Testis (tissue), 3 donors: Measurements from ENCODE around the gene MYBPC1. TPM values are rescaled to one million over a fixed set of nuclear protein-coding genes. Genes with fewer than 3 reads are reported as not detected.
A peak's percentile ranks its signal among the peaks of the same experiment; 100 is the strongest.
"Not testable (repeated sequence)": the region's sequence is repeated elsewhere in the genome, so short reads cannot be mapped to it uniquely, and the experiment has no call there.

Experiments
- DNase-seq: peaks from one replicate; pipeline ENCODE4 v3.0.0-alpha.2; 2019
- H3K27ac ChIP-seq, 2 donors: fragments of 200-600 bp; sonication (generic); one replicate each; pipeline ENCODE4 v1.5.1; 2019
- H3K27me3 ChIP-seq: fragments of 200-600 bp; sonication (generic); one replicate; pipeline ENCODE4 v1.5.1; 2019
- H3K36me3 ChIP-seq: fragments of 200-600 bp; sonication (generic); one replicate; pipeline ENCODE4 v1.5.1; 2017; ENCODE audit warnings: low read depth; ENCODE audit errors: missing control alignments
- H3K4me1 ChIP-seq: fragments of 200-600 bp; sonication (generic); one replicate; pipeline ENCODE4 v1.5.1; 2019
- H3K4me3 ChIP-seq, 2 donors: fragments of 200-600 bp; sonication (generic); one replicate each; pipeline ENCODE4 v1.5.1; 2017 to 2019
- H3K9me3 ChIP-seq: fragments of 200-600 bp; sonication (generic); one replicate; pipeline ENCODE4 v1.5.1; 2017
- POLR2A ChIP-seq: fragments of 450-650 bp; IDR thresholded peaks from one replicate; pipeline ENCODE4 v1.6.1; 2017; ENCODE audit warnings: antibody characterized with exemption, mild to moderate bottlenecking, moderate library complexity
- WGBS, 2 donors: methylation state at CpG; one replicate each; pipeline ENCODE4 v1.1.5; 2018; 5-methylcytosine and 5-hydroxymethylcytosine counted together
- intact Hi-C: fragments of 100-400 bp; cut with DNase I; formaldehyde crosslinking; loops from one replicate; pipeline ENCODE4 v1.15.1; 2023; ENCODE audit warnings: low total_unique reads
- polyA plus RNA-seq: library from polyadenylated mRNA; stranded (reverse); fragments of 350-450 nt; fragmentation: Illumina TruSeq; extraction: RNeasy Lipid Tissue Mini Kit (QIAGEN cat#74804); gene quantifications from one replicate; pipeline ENCODE4 v1.2.3, GENCODE V29; 2014; ENCODE audit warnings: low read depth, low replicate concordance; ENCODE audit not compliant: insufficient read depth
- total RNA-seq, 2 donors: library from RNA; depleted of rRNA; stranded (reverse); fragments of >200 nt; gene quantifications; one replicate each; pipeline ENCODE4 v1.2.3, GENCODE V29; 2016
- TF ChIP-seq, protein P1 (sequence below), 3 experiments: fragments of 450-650 bp in 2 of 3; fragments of 200-600 bp in 1 of 3; sonication (generic) in 1 of 3; IDR thresholded peaks; one replicate each; pipeline ENCODE4 v1.5.1; 2016 to 2019; ENCODE audit warnings: antibody characterized with exemption in 3 of 3, mild to moderate bottlenecking in 2 of 3, moderate library complexity in 1 of 3

The MYBPC1 gene
- total and polyA plus RNA-seq, 3 donors from 2014 or later = 2.5 to 31.2 (median 3.7) TPM

DNA sequence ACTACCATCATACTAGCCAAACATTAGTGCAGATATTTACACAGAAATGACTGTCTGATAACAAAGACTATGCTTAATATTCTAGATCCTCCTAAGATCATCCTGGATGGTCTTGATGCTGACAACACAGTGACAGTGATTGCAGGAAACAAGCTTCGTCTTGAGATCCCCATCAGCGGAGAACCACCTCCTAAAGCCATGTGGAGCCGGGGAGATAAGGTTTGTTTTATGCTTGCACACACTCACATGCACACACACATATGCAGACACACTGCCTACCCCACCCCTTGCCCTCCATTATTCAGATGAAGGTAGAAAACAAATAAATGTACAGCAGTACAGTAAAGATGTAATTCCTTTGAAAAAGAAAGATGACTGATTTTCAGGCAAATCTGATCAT, 58.3 kb downstream of the MYBPC1 start:
- Histone ChIP-seq H3K9me3 (no peaks in the 10 kb centered on the region), H3K4me1 (no peaks in the 10 kb centered on the region), H3K36me3 (no peaks in the 10 kb centered on the region), H3K4me3 (no peak overlapping the region), H3K27me3 (no peaks in the 10 kb centered on the region), H3K27ac (no peak overlapping the region)
- TF ChIP-seq, protein P1, sequence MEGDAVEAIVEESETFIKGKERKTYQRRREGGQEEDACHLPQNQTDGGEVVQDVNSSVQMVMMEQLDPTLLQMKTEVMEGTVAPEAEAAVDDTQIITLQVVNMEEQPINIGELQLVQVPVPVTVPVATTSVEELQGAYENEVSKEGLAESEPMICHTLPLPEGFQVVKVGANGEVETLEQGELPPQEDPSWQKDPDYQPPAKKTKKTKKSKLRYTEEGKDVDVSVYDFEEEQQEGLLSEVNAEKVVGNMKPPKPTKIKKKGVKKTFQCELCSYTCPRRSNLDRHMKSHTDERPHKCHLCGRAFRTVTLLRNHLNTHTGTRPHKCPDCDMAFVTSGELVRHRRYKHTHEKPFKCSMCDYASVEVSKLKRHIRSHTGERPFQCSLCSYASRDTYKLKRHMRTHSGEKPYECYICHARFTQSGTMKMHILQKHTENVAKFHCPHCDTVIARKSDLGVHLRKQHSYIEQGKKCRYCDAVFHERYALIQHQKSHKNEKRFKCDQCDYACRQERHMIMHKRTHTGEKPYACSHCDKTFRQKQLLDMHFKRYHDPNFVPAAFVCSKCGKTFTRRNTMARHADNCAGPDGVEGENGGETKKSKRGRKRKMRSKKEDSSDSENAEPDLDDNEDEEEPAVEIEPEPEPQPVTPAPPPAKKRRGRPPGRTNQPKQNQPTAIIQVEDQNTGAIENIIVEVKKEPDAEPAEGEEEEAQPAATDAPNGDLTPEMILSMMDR (IDR thresholded peaks at IDR 0.05) = no peak
- no peak for TF ChIP-seq POLR2A
- DNase-seq = no peak
- WGBS, 2 donors = 79 to 84% methylated on average over 3 of the region's 3 CpGs
- intact Hi-C loops = no loop called here

GRCh38 chr12:101653503-101653902, 58.7 kb downstream of the MYBPC1 start:
- Histone ChIP-seq H3K36me3 (no peaks in the 10 kb centered on the region), H3K4me1 (no peaks in the 10 kb centered on the region), H3K4me3 (no peak overlapping the region), H3K27me3 (no peaks in the 10 kb centered on the region), H3K9me3 (no peaks in the 10 kb centered on the region), H3K27ac (no peak overlapping the region)
- no peak for TF ChIP-seq POLR2A
- TF ChIP-seq, protein P1 (IDR thresholded peaks at IDR 0.05) = no peak
- peak; percentile 22 for DNase-seq
- 53 to 65% methylated on average over 3 of the region's 3 CpGs for WGBS, 2 donors
- intact Hi-C loops = no loop called here

GRCh38 chr12:101654442-101654841, 59.7 kb downstream of the MYBPC1 start:
- H3K27me3 ChIP-seq = no peaks in the 10 kb centered on the region

DNA sequence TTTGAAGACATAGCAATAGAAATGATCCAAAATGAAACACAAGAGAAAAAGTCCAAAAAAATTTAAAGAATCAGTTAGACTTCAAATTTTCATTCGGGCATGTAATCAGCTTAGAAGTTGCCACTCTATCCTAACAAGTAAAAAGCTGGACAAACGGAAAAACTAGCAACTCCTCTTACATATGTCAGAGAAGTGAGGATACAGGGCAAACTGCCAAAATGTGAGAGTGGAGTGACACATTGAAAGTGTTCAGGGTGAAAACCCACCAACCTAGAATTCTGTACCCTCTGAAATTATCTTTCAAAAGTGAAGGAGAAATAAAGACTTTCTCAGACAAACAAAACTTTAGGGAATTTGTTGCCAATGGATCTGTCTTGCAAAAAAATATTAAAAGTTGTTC, 60.6 kb downstream of the MYBPC1 start:
- WGBS, 2 donors = 68 to 70% methylated on average over 2 of the region's 2 CpGs
- Histone ChIP-seq H3K4me1 (no peaks in the 10 kb centered on the region), H3K9me3 (no peaks in the 10 kb centered on the region), H3K36me3 (no peaks in the 10 kb centered on the region), H3K27ac (no peak overlapping the region), H3K4me3 (no peak overlapping the region), H3K27me3 (no peaks in the 10 kb centered on the region)
- intact Hi-C loops = no loop called here
- TF ChIP-seq, protein P1 (IDR thresholded peaks at IDR 0.05) = no peak
- no peak for TF ChIP-seq POLR2A
- no peak for DNase-seq

More at GRCh38 chr12:101654442-101654841, 59.7 kb downstream of the MYBPC1 start:
- H3K9me3 ChIP-seq = no peaks in the 10 kb centered on the region
- H3K4me1 ChIP-seq = no peaks in the 10 kb centered on the region
- DNase-seq = no peak
- no peaks in the 10 kb centered on the region for H3K36me3 ChIP-seq
- no peak overlapping the region for H3K27ac ChIP-seq
- H3K4me3 ChIP-seq = no peak overlapping the region
- intact Hi-C loops = no loop called here
- 100% methylated on average over 1 of the region's 1 CpG for WGBS, 2 donors
- TF ChIP-seq, protein P1 (IDR thresholded peaks at IDR 0.05) = no peak
- TF ChIP-seq POLR2A = no peak

DNA sequence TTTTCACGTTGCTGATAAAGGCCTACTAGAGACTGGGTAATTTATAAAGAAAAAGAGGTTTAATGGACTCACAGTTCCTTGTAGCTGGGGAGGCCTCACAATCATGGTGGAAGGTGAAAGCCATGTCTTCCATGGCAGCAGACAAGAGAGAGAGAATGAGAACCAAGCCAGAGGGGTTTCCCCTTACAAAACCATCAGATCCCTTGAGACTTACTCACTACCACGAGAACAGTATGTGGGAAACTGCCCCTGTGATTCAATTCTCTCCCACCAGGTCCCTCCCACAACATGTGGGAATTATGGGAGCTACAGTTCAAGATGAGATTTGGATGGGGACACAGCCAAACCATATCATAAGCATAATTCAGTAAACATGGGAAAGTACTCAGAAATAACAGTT, 65.9 kb downstream of the MYBPC1 start:
- WGBS, 2 donors = 73 to 76% methylated on average over 2 of the region's 2 CpGs
- H3K36me3 ChIP-seq, DNase-seq, intact Hi-C loops, H3K27me3 ChIP-seq, H3K27ac ChIP-seq, H3K4me3 ChIP-seq, H3K4me1 ChIP-seq, H3K9me3 ChIP-seq: not testable (repeated sequence)
